WTC11 (cell line): ENCODE measurements around the gene WARS2. TPM values are rescaled to one million over a fixed set of nuclear protein-coding genes. Genes with fewer than 3 reads are reported as not detected.

Experiments used
- ATAC-seq: fragments of 200-7000 bp; cut with Tn5 transposase; 2 replicates; pipeline ENCODE4 v1.10.0; 2021; ENCODE audit warnings: mild to moderate bottlenecking, moderate library complexity
- CTCF ChIA-PET: fragments of 300-600 bp; sonication (Branson Sonifier 250); formaldehyde crosslinking; loops from one replicate; lab custom pipeline; 2021; ENCODE audit warnings: antibody characterized with exemption; lab: Charles Lee
- POLR2A ChIA-PET: fragments of 350-600 bp; sonication (Branson Sonifier 250); formaldehyde crosslinking; loops from one replicate; lab custom pipeline; 2021; ENCODE audit warnings: antibody characterized with exemption; lab: Charles Lee
- DNase-seq: peaks from one replicate; pipeline ENCODE4 v3.0.0; 2021; ENCODE audit warnings: low spot score
- H3K27ac Mint-ChIP-seq: 2 replicates; pipeline ENCODE4 v1.8.0; 2021; ENCODE audit warnings: mixed read lengths
- H3K27me3 Mint-ChIP-seq: 2 replicates; pipeline ENCODE4 v1.8.0; 2021; ENCODE audit warnings: low read depth, mild to moderate bottlenecking, moderate library complexity, mixed read lengths
- H3K36me3 Mint-ChIP-seq: 2 replicates; pipeline ENCODE4 v1.8.0; 2021; ENCODE audit warnings: mixed read lengths
- H3K4me1 Mint-ChIP-seq: 2 replicates; pipeline ENCODE4 v1.8.0; 2022; ENCODE audit warnings: mixed read lengths
- H3K4me3 Mint-ChIP-seq: 2 replicates; pipeline ENCODE4 v1.8.0; 2021; ENCODE audit warnings: mild to moderate bottlenecking, moderate library complexity, mixed read lengths
- H3K9me3 Mint-ChIP-seq: 2 replicates; pipeline ENCODE4 v1.8.0; 2021; ENCODE audit warnings: mixed read lengths
- AFF4 ChIP-seq: sonication (generic); formaldehyde crosslinking; IDR thresholded peaks from 2 replicates; pipeline ENCODE4 v1.8.1; 2023; ENCODE audit warnings: mild to moderate bottlenecking, missing genetic modification reagents, borderline replicate concordance
- CDX4 ChIP-seq: fragments of 250-450 bp; sonication (Bioruptor Pico); IDR thresholded peaks from 2 replicates; pipeline ENCODE4 v1.9.0; 2021; ENCODE audit warnings: moderate library complexity, mild to moderate bottlenecking, inconsistent platforms, borderline replicate concordance
- CREB1 ChIP-seq: sonication (generic); formaldehyde crosslinking; IDR thresholded peaks from 2 replicates; pipeline ENCODE4 v1.8.0; 2023; ENCODE audit warnings: mild to moderate bottlenecking, missing genetic modification reagents
- ETV6 ChIP-seq: sonication (generic); formaldehyde crosslinking; IDR thresholded peaks from 2 replicates; pipeline ENCODE4 v1.8.1; 2022; ENCODE audit warnings: mild to moderate bottlenecking, missing genetic modification reagents
- FOXJ3 ChIP-seq: sonication (generic); formaldehyde crosslinking; IDR thresholded peaks from 2 replicates; pipeline ENCODE4 v1.9.0; 2021; ENCODE audit warnings: missing genetic modification reagents, mild to moderate bottlenecking, borderline replicate concordance
- GRHL2 ChIP-seq: fragments of 250-450 bp; sonication (Bioruptor Pico); IDR thresholded peaks from 2 replicates; pipeline ENCODE4 v1.8.0; 2022; ENCODE audit warnings: mild to moderate bottlenecking, moderate library complexity; ENCODE audit not compliant: insufficient replicate concordance, severe bottlenecking
- HMGA2 ChIP-seq: fragments of 250-450 bp; sonication (Bioruptor Pico); IDR thresholded peaks from 2 replicates; pipeline ENCODE4 v1.4.0; 2021; ENCODE audit warnings: mild to moderate bottlenecking, moderate library complexity
- JAZF1 ChIP-seq: fragments of 250-450 bp; sonication (Bioruptor Pico); IDR thresholded peaks from 2 replicates; pipeline ENCODE4 v1.9.0; 2021; ENCODE audit warnings: moderate library complexity, mild to moderate bottlenecking, inconsistent platforms
- JUN ChIP-seq: sonication (generic); formaldehyde crosslinking; IDR thresholded peaks from 2 replicates; pipeline ENCODE4 v1.8.0; 2023; ENCODE audit warnings: mild to moderate bottlenecking, missing genetic modification reagents
- MAX ChIP-seq: sonication (generic); formaldehyde crosslinking; IDR thresholded peaks from 2 replicates; pipeline ENCODE4 v1.8.0; 2022; ENCODE audit warnings: mild to moderate bottlenecking, missing genetic modification reagents
- NFE2L1 ChIP-seq: sonication (generic); formaldehyde crosslinking; IDR thresholded peaks from 2 replicates; pipeline ENCODE4 v1.8.1; 2023; ENCODE audit warnings: missing genetic modification reagents
- OVOL2 ChIP-seq: fragments of 250-450 bp; sonication (Bioruptor Pico); IDR thresholded peaks from 2 replicates; pipeline ENCODE4 v1.9.0; 2021; ENCODE audit warnings: mild to moderate bottlenecking, borderline replicate concordance
- SMAD4 ChIP-seq: sonication (generic); formaldehyde crosslinking; IDR thresholded peaks from 2 replicates; pipeline ENCODE4 v1.8.0; 2022; ENCODE audit warnings: mild to moderate bottlenecking, missing genetic modification reagents
- ZNF423 ChIP-seq: fragments of 250-450 bp; sonication (Bioruptor Pico); IDR thresholded peaks from 2 replicates; pipeline ENCODE4 v2.1.2; 2022; ENCODE audit warnings: mild to moderate bottlenecking, moderate library complexity
- total RNA-seq: library from RNA; stranded (reverse); gene quantifications from 3 replicates; pipeline ENCODE4 v1.2.3, GENCODE V29; 2021
- TF ChIP-seq, protein P1 (sequence below): sonication (generic); formaldehyde crosslinking; conservative IDR thresholded peaks from 2 replicates; pipeline ENCODE4 v1.8.1; 2022; ENCODE audit warnings: mild to moderate bottlenecking, missing genetic modification reagents
- TF ChIP-seq, protein P2 (sequence below): sonication (generic); formaldehyde crosslinking; IDR thresholded peaks from 2 replicates; pipeline ENCODE4 v1.8.0; 2023; ENCODE audit warnings: missing genetic modification reagents
- TF ChIP-seq, protein P3 (sequence below): sonication (generic); formaldehyde crosslinking; IDR thresholded peaks from 2 replicates; pipeline ENCODE4 v1.8.1; 2023; ENCODE audit warnings: mild to moderate bottlenecking, missing genetic modification reagents, moderate library complexity
- TF ChIP-seq, protein P4 (sequence below): fragments of 250-450 bp; sonication (Bioruptor Pico); IDR thresholded peaks from 2 replicates; pipeline ENCODE4 v1.9.0; 2021; ENCODE audit warnings: mild to moderate bottlenecking, borderline replicate concordance

WARS2 gene
- total RNA-seq, 1 experiment from 2014 or later: 9.3 TPM

DNA sequence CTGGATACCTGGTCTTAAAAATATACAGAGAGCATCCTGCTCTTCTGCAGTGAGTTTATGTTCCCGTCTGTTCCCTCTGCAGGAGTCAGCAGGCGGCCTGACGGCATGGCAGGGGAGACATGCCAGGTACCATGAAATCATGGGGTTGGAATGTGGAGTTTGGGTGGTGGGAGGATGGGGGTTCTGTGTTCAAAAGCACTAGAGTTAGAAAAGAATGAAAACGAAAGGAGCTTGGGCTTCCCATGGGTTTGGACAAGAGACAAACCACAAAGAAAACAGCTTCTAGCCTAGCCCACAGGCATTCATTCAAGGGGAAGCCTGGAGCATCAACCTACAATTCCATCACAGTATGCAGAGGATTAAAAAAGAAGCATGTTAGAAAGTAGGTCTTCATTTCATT lies 59.9 kb downstream of the WARS2 start:
- no peak for TF ChIP-seq FOXJ3 (CRISPR knock-in tag)
- TF ChIP-seq, protein P1, sequence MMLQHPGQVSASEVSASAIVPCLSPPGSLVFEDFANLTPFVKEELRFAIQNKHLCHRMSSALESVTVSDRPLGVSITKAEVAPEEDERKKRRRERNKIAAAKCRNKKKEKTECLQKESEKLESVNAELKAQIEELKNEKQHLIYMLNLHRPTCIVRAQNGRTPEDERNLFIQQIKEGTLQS (CRISPR knock-in tag): no peak
- TF ChIP-seq MAX (CRISPR knock-in tag): no peak
- no peak for TF ChIP-seq ZNF423 (CRISPR knock-in tag)
- no peak for TF ChIP-seq JAZF1 (CRISPR knock-in tag)
- no peak for TF ChIP-seq ETV6 (CRISPR knock-in tag)
- TF ChIP-seq OVOL2: no peak
- no peak for TF ChIP-seq AFF4 (CRISPR knock-in tag)
- TF ChIP-seq, protein P2, sequence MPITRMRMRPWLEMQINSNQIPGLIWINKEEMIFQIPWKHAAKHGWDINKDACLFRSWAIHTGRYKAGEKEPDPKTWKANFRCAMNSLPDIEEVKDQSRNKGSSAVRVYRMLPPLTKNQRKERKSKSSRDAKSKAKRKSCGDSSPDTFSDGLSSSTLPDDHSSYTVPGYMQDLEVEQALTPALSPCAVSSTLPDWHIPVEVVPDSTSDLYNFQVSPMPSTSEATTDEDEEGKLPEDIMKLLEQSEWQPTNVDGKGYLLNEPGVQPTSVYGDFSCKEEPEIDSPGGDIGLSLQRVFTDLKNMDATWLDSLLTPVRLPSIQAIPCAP (CRISPR knock-in tag): no peak
- no peak for TF ChIP-seq CDX4 (CRISPR knock-in tag)
- no peak for TF ChIP-seq HMGA2 (CRISPR knock-in tag)
- no peak for TF ChIP-seq CREB1 (CRISPR knock-in tag)
- no peak for TF ChIP-seq SMAD4
- no peak for TF ChIP-seq GRHL2 (CRISPR knock-in tag)
- TF ChIP-seq JUN (CRISPR knock-in tag): no peak
- TF ChIP-seq, protein P3, sequence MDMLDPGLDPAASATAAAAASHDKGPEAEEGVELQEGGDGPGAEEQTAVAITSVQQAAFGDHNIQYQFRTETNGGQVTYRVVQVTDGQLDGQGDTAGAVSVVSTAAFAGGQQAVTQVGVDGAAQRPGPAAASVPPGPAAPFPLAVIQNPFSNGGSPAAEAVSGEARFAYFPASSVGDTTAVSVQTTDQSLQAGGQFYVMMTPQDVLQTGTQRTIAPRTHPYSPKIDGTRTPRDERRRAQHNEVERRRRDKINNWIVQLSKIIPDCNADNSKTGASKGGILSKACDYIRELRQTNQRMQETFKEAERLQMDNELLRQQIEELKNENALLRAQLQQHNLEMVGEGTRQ (CRISPR knock-in tag): no peak
- TF ChIP-seq, protein P4, sequence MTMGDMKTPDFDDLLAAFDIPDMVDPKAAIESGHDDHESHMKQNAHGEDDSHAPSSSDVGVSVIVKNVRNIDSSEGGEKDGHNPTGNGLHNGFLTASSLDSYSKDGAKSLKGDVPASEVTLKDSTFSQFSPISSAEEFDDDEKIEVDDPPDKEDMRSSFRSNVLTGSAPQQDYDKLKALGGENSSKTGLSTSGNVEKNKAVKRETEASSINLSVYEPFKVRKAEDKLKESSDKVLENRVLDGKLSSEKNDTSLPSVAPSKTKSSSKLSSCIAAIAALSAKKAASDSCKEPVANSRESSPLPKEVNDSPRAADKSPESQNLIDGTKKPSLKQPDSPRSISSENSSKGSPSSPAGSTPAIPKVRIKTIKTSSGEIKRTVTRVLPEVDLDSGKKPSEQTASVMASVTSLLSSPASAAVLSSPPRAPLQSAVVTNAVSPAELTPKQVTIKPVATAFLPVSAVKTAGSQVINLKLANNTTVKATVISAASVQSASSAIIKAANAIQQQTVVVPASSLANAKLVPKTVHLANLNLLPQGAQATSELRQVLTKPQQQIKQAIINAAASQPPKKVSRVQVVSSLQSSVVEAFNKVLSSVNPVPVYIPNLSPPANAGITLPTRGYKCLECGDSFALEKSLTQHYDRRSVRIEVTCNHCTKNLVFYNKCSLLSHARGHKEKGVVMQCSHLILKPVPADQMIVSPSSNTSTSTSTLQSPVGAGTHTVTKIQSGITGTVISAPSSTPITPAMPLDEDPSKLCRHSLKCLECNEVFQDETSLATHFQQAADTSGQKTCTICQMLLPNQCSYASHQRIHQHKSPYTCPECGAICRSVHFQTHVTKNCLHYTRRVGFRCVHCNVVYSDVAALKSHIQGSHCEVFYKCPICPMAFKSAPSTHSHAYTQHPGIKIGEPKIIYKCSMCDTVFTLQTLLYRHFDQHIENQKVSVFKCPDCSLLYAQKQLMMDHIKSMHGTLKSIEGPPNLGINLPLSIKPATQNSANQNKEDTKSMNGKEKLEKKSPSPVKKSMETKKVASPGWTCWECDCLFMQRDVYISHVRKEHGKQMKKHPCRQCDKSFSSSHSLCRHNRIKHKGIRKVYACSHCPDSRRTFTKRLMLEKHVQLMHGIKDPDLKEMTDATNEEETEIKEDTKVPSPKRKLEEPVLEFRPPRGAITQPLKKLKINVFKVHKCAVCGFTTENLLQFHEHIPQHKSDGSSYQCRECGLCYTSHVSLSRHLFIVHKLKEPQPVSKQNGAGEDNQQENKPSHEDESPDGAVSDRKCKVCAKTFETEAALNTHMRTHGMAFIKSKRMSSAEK (CRISPR knock-in tag): no peak
- TF ChIP-seq NFE2L1 (CRISPR knock-in tag): no peak
- peaks cover 2% of the 10 kb centered on the region; the same call in 1 of the 2 replicates for H3K4me1 Mint-ChIP-seq
- no peaks in the 10 kb centered on the region; the same call in 1 of the 2 replicates for H3K9me3 Mint-ChIP-seq
- DNase-seq: peak; percentile 19
- no peaks in the 10 kb centered on the region for H3K27me3 Mint-ChIP-seq
- ChIA-PET CTCF (interaction anchor here (0.7 kb wide), 1 partner anchor 60 kb away, joined by 4 read pairs; the partner anchor contains the start of gene WARS2), POLR2A (no interaction called here)
- H3K4me3 Mint-ChIP-seq: no peak overlapping the region
- no peak overlapping the region for H3K27ac Mint-ChIP-seq
- peak; percentile 87 for ATAC-seq
- no peaks in the 10 kb centered on the region for H3K36me3 Mint-ChIP-seq
